Adrenal gland (tissue), 5 donors: ENCODE results near the gene KLHL26.

Experiments used
- POLR2A ChIP-seq, 2 donors: fragments of 450-650 bp; IDR thresholded peaks; one replicate each; pipeline ENCODE4 v1.6.1; 2017; ENCODE audit warnings: antibody characterized with exemption in 2 of 2, mild to moderate bottlenecking in 2 of 2, moderate library complexity in 1 of 2
- TF ChIP-seq, protein P1 (sequence below), 6 experiments: fragments of 450-650 bp in 4 of 6; fragments of 200-600 bp in 2 of 6; sonication (generic) in 1 of 6; IDR thresholded peaks; 1 replicate in 5 of 6; 2 replicates in 1 of 6; pipeline versions ENCODE4 v1.5.1 to v1.8.0; 2016 to 2021; ENCODE audit warnings: antibody characterized with exemption in 6 of 6, mild to moderate bottlenecking in 2 of 6, moderate library complexity in 1 of 6
- donor health status: DM: no; HTN: no; CAD: no.

DNA sequence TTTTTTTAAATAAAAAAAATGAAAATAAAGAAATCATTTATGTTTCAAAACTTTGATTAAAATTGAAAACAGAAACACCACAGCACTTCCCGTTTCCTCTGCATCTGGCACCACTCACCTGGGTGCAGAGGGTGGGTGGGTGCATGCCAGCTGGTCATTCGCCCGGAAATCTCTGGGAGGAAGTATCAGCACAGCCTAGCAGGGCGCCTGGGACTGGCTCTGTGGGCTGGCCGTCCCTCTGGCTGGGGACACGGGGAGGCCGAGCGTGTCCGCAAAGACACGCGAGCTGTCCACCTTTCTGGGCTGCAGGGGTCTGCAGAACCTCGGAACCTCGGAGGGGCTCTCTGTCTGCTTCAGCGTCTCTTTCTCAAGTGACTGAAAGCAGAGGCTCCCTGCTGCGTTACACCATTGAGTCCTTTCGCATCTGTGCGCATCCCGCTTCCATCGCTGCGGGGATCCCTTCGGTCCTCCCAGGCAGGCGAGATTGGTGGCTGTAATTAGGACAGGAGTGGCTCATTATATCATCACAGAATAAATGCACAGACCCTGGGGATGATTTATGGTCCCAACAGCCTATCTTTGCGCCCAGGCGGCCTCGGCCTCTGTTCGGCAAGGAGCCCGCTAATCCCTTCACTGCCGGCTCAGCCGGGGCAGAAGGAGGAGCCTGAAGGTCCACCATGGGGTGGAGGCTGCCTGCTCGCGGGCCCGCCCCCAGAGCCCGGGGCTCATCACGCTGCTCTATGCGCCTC lies 63.8 kb downstream of the KLHL26 start:
- TF ChIP-seq, protein P1, sequence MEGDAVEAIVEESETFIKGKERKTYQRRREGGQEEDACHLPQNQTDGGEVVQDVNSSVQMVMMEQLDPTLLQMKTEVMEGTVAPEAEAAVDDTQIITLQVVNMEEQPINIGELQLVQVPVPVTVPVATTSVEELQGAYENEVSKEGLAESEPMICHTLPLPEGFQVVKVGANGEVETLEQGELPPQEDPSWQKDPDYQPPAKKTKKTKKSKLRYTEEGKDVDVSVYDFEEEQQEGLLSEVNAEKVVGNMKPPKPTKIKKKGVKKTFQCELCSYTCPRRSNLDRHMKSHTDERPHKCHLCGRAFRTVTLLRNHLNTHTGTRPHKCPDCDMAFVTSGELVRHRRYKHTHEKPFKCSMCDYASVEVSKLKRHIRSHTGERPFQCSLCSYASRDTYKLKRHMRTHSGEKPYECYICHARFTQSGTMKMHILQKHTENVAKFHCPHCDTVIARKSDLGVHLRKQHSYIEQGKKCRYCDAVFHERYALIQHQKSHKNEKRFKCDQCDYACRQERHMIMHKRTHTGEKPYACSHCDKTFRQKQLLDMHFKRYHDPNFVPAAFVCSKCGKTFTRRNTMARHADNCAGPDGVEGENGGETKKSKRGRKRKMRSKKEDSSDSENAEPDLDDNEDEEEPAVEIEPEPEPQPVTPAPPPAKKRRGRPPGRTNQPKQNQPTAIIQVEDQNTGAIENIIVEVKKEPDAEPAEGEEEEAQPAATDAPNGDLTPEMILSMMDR (IDR thresholded peaks at IDR 0.05) = no peak
- peak in 1 of 2 donors; percentile 11 for TF ChIP-seq POLR2A (IDR thresholded peaks at IDR 0.05)
